Esophagus squamous epithelium (tissue), 5 donors: ENCODE measurements around the gene APOL1. TPM values are rescaled to one million over a fixed set of nuclear protein-coding genes. Genes with fewer than 3 reads are reported as not detected.
A peak's percentile ranks its signal among the peaks of the same experiment; 100 is the strongest.

Source experiments
- DNase-seq: peaks from one replicate; lab custom pipeline; 2025; lab: John Stamatoyannopoulos, UW
- H3K27ac ChIP-seq, 4 donors: fragments of 200-600 bp; sonication (generic); one replicate each; pipeline ENCODE4 v1.5.1; 2016 to 2019; ENCODE audit warnings: mild to moderate bottlenecking in 1 of 4
- H3K27me3 ChIP-seq, 4 donors: fragments of 200-600 bp; sonication (generic); 1 replicate in 3 of 4; 2 replicates in 1 of 4; pipeline versions ENCODE4 v1.5.1 to v1.6.0; 2017 to 2021; ENCODE audit warnings: antibody characterized with exemption in 1 of 4
- H3K36me3 ChIP-seq, 3 donors: fragments of 200-600 bp; sonication (generic); one replicate each; pipeline ENCODE4 v1.5.1; 2016 to 2019
- H3K4me1 ChIP-seq, 3 donors: fragments of 200-600 bp; sonication (generic); one replicate each; pipeline ENCODE4 v1.5.1; 2017 to 2019
- H3K4me3 ChIP-seq, 4 donors: fragments of 200-600 bp; sonication (generic); 1 replicate in 3 of 4; 2 replicates in 1 of 4; pipeline ENCODE4 v1.5.1; 2016 to 2019; ENCODE audit warnings: mild to moderate bottlenecking in 2 of 4, moderate library complexity in 1 of 4
- H3K9me3 ChIP-seq, 3 donors: fragments of 200-600 bp; sonication (generic); one replicate each; pipeline ENCODE4 v1.5.1; 2016 to 2019
- POLR2A ChIP-seq, 4 donors: fragments of 450-650 bp; IDR thresholded peaks; one replicate each; pipeline ENCODE4 v1.6.1; 2017; ENCODE audit warnings: antibody characterized with exemption in 4 of 4, mild to moderate bottlenecking in 4 of 4, moderate library complexity in 3 of 4
- WGBS, 2 donors: methylation state at CpG; one replicate each; pipeline ENCODE4 v1.1.5; 2018; 5-methylcytosine and 5-hydroxymethylcytosine counted together
- intact Hi-C: fragments of 100-400 bp; cut with DNase I; formaldehyde crosslinking; loops from one replicate; pipeline ENCODE4 v1.15.0; 2022
- total RNA-seq, 4 donors: library from RNA; depleted of rRNA; stranded (reverse); fragments of >200 nt; gene quantifications; one replicate each; pipeline ENCODE4 v1.1.0, GENCODE V29; 2016
- TF ChIP-seq, protein P1 (sequence below), 6 experiments: fragments of 450-650 bp in 4 of 6; fragments of 200-600 bp in 2 of 6; sonication (generic) in 2 of 6; IDR thresholded peaks; one replicate each; pipeline ENCODE4 v1.5.1; 2016 to 2019; ENCODE audit warnings: antibody characterized with exemption in 6 of 6, mild to moderate bottlenecking in 4 of 6, moderate library complexity in 4 of 6
- donor health status: DM: yes; HTN: yes; CAD: no.

APOL1 gene
- total RNA-seq, 4 donors from 2014 or later: 8.4 to 49.3 (median 20.6) TPM

DNA sequence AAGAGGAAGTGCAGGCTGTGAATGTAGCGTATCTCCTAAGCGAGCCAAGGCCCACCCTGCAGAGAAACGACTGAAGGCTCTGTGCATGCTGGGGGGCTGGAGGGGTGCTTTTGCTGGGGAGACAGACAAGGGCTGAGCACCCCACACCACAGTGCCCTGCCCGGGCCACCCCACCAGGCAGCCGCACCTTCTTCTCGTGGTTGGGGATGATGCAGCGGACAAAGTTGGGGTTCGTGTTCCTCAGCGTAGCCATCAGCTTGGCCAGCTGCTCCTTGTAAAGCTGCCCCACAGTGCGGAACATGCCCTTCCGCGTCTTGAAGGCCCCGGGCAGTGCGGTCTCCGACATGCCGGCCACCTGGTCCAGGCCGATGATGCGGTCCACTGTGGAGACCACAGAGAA is 53.3 kb downstream of the APOL1 start:
- 67 to 86% methylated on average over 5 to 7 of the region's 18 CpGs for WGBS, 2 donors
- no peak for DNase-seq

DNA sequence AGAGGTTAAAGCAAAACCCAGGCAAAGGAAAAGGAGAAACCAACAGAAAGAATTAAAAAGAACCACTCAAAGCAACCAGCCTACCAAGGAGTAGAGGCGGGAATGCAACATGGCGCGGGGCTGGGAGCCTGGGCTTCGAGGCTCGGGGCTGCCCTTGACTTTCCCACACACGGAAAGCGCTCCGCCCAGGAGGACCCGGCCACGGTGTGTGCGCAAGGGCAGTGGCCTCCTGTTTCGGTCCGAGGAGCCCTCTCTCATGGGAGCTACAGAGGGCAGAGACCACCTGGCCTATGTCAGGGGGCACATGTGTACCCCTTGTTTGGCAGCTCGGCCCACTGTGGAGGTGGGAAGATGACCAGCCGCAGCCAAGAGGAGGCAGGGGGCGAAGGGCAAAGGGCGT is 55.9 kb downstream of the APOL1 start:
- intact Hi-C loops: loop anchor here (5.0 kb wide), 1 partner anchor 163 kb away; no protein-coding TSS in a partner anchor

More for the DNA sequence above, 53.3 kb downstream of the APOL1 start:
- Histone ChIP-seq H3K4me3 (no peak overlapping the region), H3K4me1 (peaks cover 0 to 6% (median 0%) of the 10 kb centered on the region in 3 donors), H3K27me3 (no peaks in the 10 kb centered on the region), H3K9me3 (no peaks in the 10 kb centered on the region), H3K27ac (peak overlapping the region in 2 of 4 donors; percentile 39 to 50), H3K36me3 (peaks cover 90 to 100% (median 94%) of the 10 kb centered on the region in 3 donors)
- intact Hi-C loops: loop anchor here (5.0 kb wide), 1 partner anchor 166 kb away; no protein-coding TSS in a partner anchor
- TF ChIP-seq, protein P1, sequence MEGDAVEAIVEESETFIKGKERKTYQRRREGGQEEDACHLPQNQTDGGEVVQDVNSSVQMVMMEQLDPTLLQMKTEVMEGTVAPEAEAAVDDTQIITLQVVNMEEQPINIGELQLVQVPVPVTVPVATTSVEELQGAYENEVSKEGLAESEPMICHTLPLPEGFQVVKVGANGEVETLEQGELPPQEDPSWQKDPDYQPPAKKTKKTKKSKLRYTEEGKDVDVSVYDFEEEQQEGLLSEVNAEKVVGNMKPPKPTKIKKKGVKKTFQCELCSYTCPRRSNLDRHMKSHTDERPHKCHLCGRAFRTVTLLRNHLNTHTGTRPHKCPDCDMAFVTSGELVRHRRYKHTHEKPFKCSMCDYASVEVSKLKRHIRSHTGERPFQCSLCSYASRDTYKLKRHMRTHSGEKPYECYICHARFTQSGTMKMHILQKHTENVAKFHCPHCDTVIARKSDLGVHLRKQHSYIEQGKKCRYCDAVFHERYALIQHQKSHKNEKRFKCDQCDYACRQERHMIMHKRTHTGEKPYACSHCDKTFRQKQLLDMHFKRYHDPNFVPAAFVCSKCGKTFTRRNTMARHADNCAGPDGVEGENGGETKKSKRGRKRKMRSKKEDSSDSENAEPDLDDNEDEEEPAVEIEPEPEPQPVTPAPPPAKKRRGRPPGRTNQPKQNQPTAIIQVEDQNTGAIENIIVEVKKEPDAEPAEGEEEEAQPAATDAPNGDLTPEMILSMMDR (IDR thresholded peaks at IDR 0.05): no peak
- no peak for TF ChIP-seq POLR2A (IDR thresholded peaks at IDR 0.05)

DNA sequence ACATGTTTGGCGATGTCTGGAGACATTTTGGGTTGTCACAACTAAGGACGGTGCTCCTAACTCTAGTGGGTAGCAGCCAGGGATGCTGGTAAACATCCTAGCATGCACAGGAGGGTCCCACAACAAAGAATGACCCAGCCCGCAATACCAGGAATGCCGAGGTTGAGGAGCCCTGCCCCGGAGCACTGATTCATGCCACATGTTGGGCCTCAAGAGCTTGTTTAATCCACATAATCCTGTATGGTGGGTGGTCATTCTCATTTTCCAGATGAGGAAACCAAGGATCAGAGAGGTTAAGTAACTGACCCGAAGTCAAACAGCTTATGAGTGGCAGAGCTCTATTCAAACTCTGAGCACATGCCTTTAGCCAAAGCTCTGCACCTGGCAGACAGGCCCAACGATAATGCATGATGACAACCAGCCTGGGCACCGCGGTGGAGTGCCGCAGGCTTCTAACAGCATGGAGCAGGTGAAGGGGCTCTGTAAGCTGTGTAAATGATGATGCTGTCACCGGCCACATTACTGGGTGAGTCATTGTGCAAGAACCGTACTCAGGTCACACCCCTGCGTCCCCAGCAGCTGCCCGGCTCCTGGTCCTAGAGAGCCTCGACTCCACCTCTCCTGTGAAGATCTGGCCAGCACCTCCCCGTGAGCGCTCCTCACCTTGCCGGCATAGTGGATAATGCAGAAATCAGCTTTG is 58.6 kb downstream of the APOL1 start:
- Histone ChIP-seq H3K27ac (peak overlapping the region in 2 of 4 donors; percentile 9 to 24), H3K4me3 (no peak overlapping the region), H3K36me3 (peaks cover 64 to 100% (median 78%) of the 10 kb centered on the region in 3 donors), H3K9me3 (no peaks in the 10 kb centered on the region), H3K4me1 (no peaks in the 10 kb centered on the region), H3K27me3 (no peaks in the 10 kb centered on the region)
- TF ChIP-seq, protein P1 (IDR thresholded peaks at IDR 0.05): no peak
- TF ChIP-seq POLR2A (IDR thresholded peaks at IDR 0.05): no peak
- DNase-seq: no peak
- 62% methylated on average over 12 of the region's 18 CpGs; no CpG with 5 or more reads in 1 of the 2 donors for WGBS, 2 donors
- intact Hi-C loops: no loop called here

More for the DNA sequence above, 55.9 kb downstream of the APOL1 start:
- Histone ChIP-seq H3K27me3 (no peaks in the 10 kb centered on the region), H3K36me3 (peaks cover 84 to 100% (median 90%) of the 10 kb centered on the region in 3 donors), H3K4me1 (no peaks in the 10 kb centered on the region), H3K4me3 (no peak overlapping the region), H3K27ac (peak overlapping the region in 2 of 4 donors; percentile 25 to 34), H3K9me3 (no peaks in the 10 kb centered on the region)
- no peak for DNase-seq
- WGBS, 2 donors: 86 to 92% methylated on average over 7 to 13 of the region's 17 CpGs
- TF ChIP-seq, protein P1 (IDR thresholded peaks at IDR 0.05): no peak

DNA sequence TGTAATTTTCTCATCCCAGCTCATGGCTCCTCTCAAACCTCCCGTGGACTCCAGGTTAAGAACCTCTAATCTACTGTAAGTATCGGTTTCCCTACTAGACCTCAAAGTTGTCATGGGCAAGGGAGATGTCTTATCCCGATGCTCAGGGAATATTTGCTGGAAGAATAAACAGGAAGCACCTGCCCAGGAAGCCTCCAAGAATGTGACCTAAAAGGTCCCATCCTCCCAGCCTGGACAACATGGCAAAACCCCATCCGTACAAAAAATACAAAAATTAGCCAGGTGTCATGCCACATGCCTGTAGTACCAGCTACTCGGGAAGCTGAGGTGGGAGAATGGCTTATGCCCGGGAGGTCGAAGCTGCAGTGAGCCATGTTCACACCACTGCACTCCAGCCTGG is 62.4 kb downstream of the APOL1 start:
- H3K27ac ChIP-seq: peak overlapping the region in 2 of 4 donors; percentile 0 to 39
- no peak overlapping the region for H3K4me3 ChIP-seq
- no peaks in the 10 kb centered on the region for H3K27me3 ChIP-seq
- H3K4me1 ChIP-seq: peaks cover 0 to 19% (median 3%) of the 10 kb centered on the region in 3 donors
- H3K36me3 ChIP-seq: peaks cover 58 to 100% (median 78%) of the 10 kb centered on the region in 3 donors
- no peaks in the 10 kb centered on the region for H3K9me3 ChIP-seq
- 80% methylated on average over 7 of the region's 7 CpGs for WGBS, 2 donors
- intact Hi-C loops: no loop called here
- DNase-seq: no peak
- no peak for TF ChIP-seq POLR2A (IDR thresholded peaks at IDR 0.05)
- TF ChIP-seq, protein P1 (IDR thresholded peaks at IDR 0.05): no peak

DNA sequence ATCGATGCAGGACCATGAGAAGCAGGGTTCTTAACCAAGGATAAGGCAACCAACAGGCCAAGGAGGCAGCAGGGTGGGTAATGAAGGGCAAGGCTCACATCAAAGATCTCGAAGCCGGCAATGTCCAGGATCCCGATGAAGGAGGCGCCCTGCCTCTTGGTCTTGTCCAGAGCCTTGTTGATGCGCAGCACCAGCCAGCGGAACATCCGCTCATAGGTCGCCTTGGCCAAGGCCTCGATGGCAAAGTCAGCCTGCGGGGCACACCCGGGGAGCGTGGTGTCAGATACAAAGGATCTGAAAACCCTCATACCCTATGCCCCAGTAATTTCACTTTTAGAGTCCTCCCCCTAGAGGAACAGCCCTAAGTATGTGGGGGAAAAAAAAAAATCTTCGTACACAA is 63.5 kb downstream of the APOL1 start:
- Histone ChIP-seq H3K4me3 (no peak overlapping the region), H3K27ac (peak overlapping the region in 3 of 4 donors; percentile 63 to 100 (median 98)), H3K36me3 (peaks cover 54 to 100% (median 77%) of the 10 kb centered on the region in 3 donors), H3K27me3 (no peaks in the 10 kb centered on the region), H3K4me1 (peaks cover 0 to 30% (median 3%) of the 10 kb centered on the region in 3 donors), H3K9me3 (no peaks in the 10 kb centered on the region)
- intact Hi-C loops: no loop called here
- 90 to 95% methylated on average over 3 to 6 of the region's 14 CpGs for WGBS, 2 donors
- no peak for DNase-seq
- TF ChIP-seq, protein P1 (IDR thresholded peaks at IDR 0.05): no peak
- TF ChIP-seq POLR2A (IDR thresholded peaks at IDR 0.05): no peak
